PC-9 (cell line): ENCODE results near the gene CTAG1A.
"Not testable (repeated sequence)": the region's sequence is repeated elsewhere in the genome, so short reads cannot be mapped to it uniquely, and the experiment has no call there.

Experiments
- CTCF ChIP-seq: fragments of 200-600 bp; sonication (generic); conservative IDR thresholded peaks from 2 replicates; pipeline ENCODE4 v1.6.1; 2017; ENCODE audit warnings: mixed run types, antibody characterized with exemption, mild to moderate bottlenecking, moderate library complexity
- EZH2 ChIP-seq: fragments of 200-600 bp; sonication (generic); IDR thresholded peaks from 2 replicates; pipeline ENCODE4 v1.8.0; 2017; ENCODE audit warnings: antibody characterized with exemption, low read depth

- not testable (repeated sequence) for TF ChIP-seq CTCF, EZH2
Measured at GRCh38 chrX:154573061-154573460, 11.9 kb upstream of the CTAG1A start.
